SHP77 (cell line): ENCODE data around the gene PITPNM3.
"Not testable (repeated sequence)": the region's sequence is repeated elsewhere in the genome, so short reads cannot be mapped to it uniquely, and the experiment has no call there.

Experiments
- DNase-seq, 2 experiments: peaks; one replicate each; lab custom pipeline; 2025; lab: John Stamatoyannopoulos, UW

PITPNM3 gene

GRCh38 chr17:6556121-6557039 is at the start of gene PITPNM3:
Gene PITPNM3 (minus strand): TSS chr17:6556555. CDS start chr17:6556406, 149 bp downstream.
- DNase-seq = no peak

- no peak for DNase-seq
These were observed 48.8 kb upstream of the PITPNM3 start for GRCh38 chr17:6605142-6605541.

GRCh38 chr17:6603744-6604325 is 47.5 kb upstream of the PITPNM3 start:
- DNase-seq = no peak

GRCh38 chr17:6602141-6602540 is 45.8 kb upstream of the PITPNM3 start:
- DNase-seq = no peak

- DNase-seq = no peak
These were observed 43.0 kb upstream of the PITPNM3 start for GRCh38 chr17:6599364-6599763.

- no peak for DNase-seq
These were observed 41.4 kb upstream of the PITPNM3 start for GRCh38 chr17:6597727-6598126.

GRCh38 chr17:6596941-6597340 is 40.6 kb upstream of the PITPNM3 start:
- no peak for DNase-seq

GRCh38 chr17:6596511-6596910 is 40.2 kb upstream of the PITPNM3 start:
- no peak for DNase-seq

GRCh38 chr17:6596081-6596480 is 39.7 kb upstream of the PITPNM3 start:
- no peak for DNase-seq

- DNase-seq = not testable (repeated sequence)
These were observed 37.0 kb upstream of the PITPNM3 start for GRCh38 chr17:6593371-6593770.

GRCh38 chr17:6592173-6592572 is 35.8 kb upstream of the PITPNM3 start:
- DNase-seq = no peak

- no peak for DNase-seq
These were observed 35.3 kb upstream of the PITPNM3 start for GRCh38 chr17:6591599-6592158.

GRCh38 chr17:6589266-6589946 is 33.1 kb upstream of the PITPNM3 start:
- no peak for DNase-seq

GRCh38 chr17:6588165-6588564 is 31.8 kb upstream of the PITPNM3 start:
- no peak for DNase-seq

- no peak for DNase-seq
These were observed 31.0 kb upstream of the PITPNM3 start for GRCh38 chr17:6587310-6587709.

- DNase-seq = no peak
These were observed 27.1 kb upstream of the PITPNM3 start for GRCh38 chr17:6583411-6583810.

- no peak for DNase-seq
These were observed 24.3 kb upstream of the PITPNM3 start for GRCh38 chr17:6580625-6581024.

- DNase-seq = no peak
These were observed 22.1 kb upstream of the PITPNM3 start for GRCh38 chr17:6578491-6578890.

GRCh38 chr17:6577686-6578263 is 21.4 kb upstream of the PITPNM3 start:
- DNase-seq = no peak

- no peak for DNase-seq
These were observed 19.9 kb upstream of the PITPNM3 start for GRCh38 chr17:6576038-6576785.

- no peak for DNase-seq
These were observed 19.2 kb upstream of the PITPNM3 start for GRCh38 chr17:6575596-6575988.
